ENCODE measurements around the gene PRR19.

DNA sequence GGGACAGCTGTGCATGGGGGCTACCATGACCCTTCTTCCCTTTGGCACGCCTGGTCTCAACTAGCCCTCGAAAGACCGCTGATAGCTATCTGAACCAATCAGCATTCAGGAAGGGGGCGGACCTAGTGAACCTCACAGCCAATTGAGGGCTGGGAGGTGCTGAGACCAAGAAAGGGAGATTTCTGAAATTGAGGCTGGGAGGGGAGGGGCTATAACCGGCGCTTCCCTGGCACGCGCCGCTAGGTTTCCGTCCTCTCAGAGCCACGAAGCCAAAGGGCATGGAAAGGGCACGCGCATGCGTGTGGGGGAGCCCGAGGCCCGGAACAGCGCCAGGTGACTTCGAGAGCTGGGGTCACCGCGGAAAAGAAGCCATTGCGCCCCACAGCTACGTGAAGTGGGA lies 4.7 kb downstream of the PRR19 start:
- TF ChIP-seq, protein P1, sequence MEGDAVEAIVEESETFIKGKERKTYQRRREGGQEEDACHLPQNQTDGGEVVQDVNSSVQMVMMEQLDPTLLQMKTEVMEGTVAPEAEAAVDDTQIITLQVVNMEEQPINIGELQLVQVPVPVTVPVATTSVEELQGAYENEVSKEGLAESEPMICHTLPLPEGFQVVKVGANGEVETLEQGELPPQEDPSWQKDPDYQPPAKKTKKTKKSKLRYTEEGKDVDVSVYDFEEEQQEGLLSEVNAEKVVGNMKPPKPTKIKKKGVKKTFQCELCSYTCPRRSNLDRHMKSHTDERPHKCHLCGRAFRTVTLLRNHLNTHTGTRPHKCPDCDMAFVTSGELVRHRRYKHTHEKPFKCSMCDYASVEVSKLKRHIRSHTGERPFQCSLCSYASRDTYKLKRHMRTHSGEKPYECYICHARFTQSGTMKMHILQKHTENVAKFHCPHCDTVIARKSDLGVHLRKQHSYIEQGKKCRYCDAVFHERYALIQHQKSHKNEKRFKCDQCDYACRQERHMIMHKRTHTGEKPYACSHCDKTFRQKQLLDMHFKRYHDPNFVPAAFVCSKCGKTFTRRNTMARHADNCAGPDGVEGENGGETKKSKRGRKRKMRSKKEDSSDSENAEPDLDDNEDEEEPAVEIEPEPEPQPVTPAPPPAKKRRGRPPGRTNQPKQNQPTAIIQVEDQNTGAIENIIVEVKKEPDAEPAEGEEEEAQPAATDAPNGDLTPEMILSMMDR (IDR thresholded peaks at IDR 0.05; ENCODE audit: low read length), result no peak
- no peak for TF ChIP-seq EZH2 (IDR thresholded peaks at IDR 0.05; ENCODE audit: borderline replicate concordance, low read length)
